Immature natural killer cell (primary cell): ENCODE data around the gene GOLT1B. TPM values are rescaled to one million over a fixed set of nuclear protein-coding genes. Genes with fewer than 3 reads are reported as not detected.

ENCODE experiments used
- DNase-seq, 3 donors: peaks; one replicate each; pipeline ENCODE4 v3.0.0; 2022; ENCODE audit warnings: mixed read lengths in 1 of 3
- H3K27ac Mint-ChIP-seq, 6 donors: one replicate each; pipeline ENCODE4 v1.8.0; 2020; ENCODE audit warnings: mixed read lengths in 6 of 6, mild to moderate bottlenecking in 5 of 6, inconsistent platforms in 4 of 6, moderate library complexity in 3 of 6
- H3K27me3 Mint-ChIP-seq, 3 donors: one replicate each; pipeline ENCODE4 v1.8.0; 2020 to 2021; ENCODE audit warnings: low read depth in 3 of 3, mild to moderate bottlenecking in 3 of 3, mixed read lengths in 3 of 3, moderate library complexity in 3 of 3, inconsistent platforms in 1 of 3
- H3K36me3 Mint-ChIP-seq, 3 donors: one replicate each; pipeline ENCODE4 v1.8.0; 2020; ENCODE audit warnings: mixed read lengths in 3 of 3, inconsistent platforms in 2 of 3, mild to moderate bottlenecking in 2 of 3
- H3K4me1 Mint-ChIP-seq, 2 donors: one replicate each; pipeline ENCODE4 v1.8.0; 2020; ENCODE audit warnings: inconsistent platforms in 2 of 2, mild to moderate bottlenecking in 2 of 2, mixed read lengths in 2 of 2, moderate library complexity in 1 of 2
- H3K4me3 Mint-ChIP-seq, 5 donors: one replicate each; pipeline ENCODE4 v1.8.0; 2020; ENCODE audit warnings: mild to moderate bottlenecking in 5 of 5, mixed read lengths in 5 of 5, inconsistent platforms in 3 of 5, moderate library complexity in 3 of 5
- H3K9me3 Mint-ChIP-seq, 6 donors: one replicate each; pipeline ENCODE4 v1.8.0; 2020; ENCODE audit warnings: mild to moderate bottlenecking in 6 of 6, mixed read lengths in 6 of 6, inconsistent platforms in 4 of 6, moderate library complexity in 3 of 6
- polyA plus RNA-seq, 3 donors: library from polyadenylated mRNA; unstranded; fragments of 300-500 nt; fragmentation: Illumina TruSeq; gene quantifications; one replicate each; pipeline ENCODE4 v1.2.3, GENCODE V29; 2021

The GOLT1B gene
- polyA plus RNA-seq, 3 donors from 2014 or later = 15.9 to 37.7 (median 28.9) TPM

GRCh38 chr12:21527451-21528180, 26.0 kb downstream of the GOLT1B start:
- Mint-ChIP-seq H3K36me3 (peaks cover 0 to 5% (median 0%) of the 10 kb centered on the region in 3 donors), H3K9me3 (peaks cover 0 to 2% (median 0%) of the 10 kb centered on the region in 6 donors), H3K27ac (no peak overlapping the region), H3K4me1 (peaks cover 4 to 15% of the 10 kb centered on the region in 2 donors), H3K4me3 (peak overlapping the region; percentile 10 to 52 (median 40)), H3K27me3 (peaks cover 6 to 35% (median 9%) of the 10 kb centered on the region in 3 donors)
- DNase-seq = peak; percentile 10 to 32 (median 19)

GRCh38 chr12:21528953-21529352, 27.4 kb downstream of the GOLT1B start:
- Mint-ChIP-seq H3K4me3 (no peak overlapping the region), H3K27me3 (peaks cover 6 to 35% (median 9%) of the 10 kb centered on the region in 3 donors), H3K36me3 (peaks cover 0 to 5% (median 0%) of the 10 kb centered on the region in 3 donors), H3K27ac (no peak overlapping the region), H3K9me3 (peaks cover 0 to 2% (median 0%) of the 10 kb centered on the region in 6 donors), H3K4me1 (peaks cover 4 to 15% of the 10 kb centered on the region in 2 donors)
- no peak for DNase-seq

GRCh38 chr12:21529456-21529855, 27.9 kb downstream of the GOLT1B start:
- H3K4me3 Mint-ChIP-seq = no peak overlapping the region
- no peak overlapping the region for H3K27ac Mint-ChIP-seq
- no peak for DNase-seq
- H3K9me3 Mint-ChIP-seq = peaks cover 0 to 2% (median 0%) of the 10 kb centered on the region in 6 donors
- peaks cover 0 to 5% (median 0%) of the 10 kb centered on the region in 3 donors for H3K36me3 Mint-ChIP-seq
- H3K4me1 Mint-ChIP-seq = peaks cover 4 to 15% of the 10 kb centered on the region in 2 donors
- H3K27me3 Mint-ChIP-seq = peaks cover 6 to 38% (median 9%) of the 10 kb centered on the region in 3 donors

GRCh38 chr12:21538061-21538653, 36.6 kb downstream of the GOLT1B start:
- Mint-ChIP-seq H3K4me3 (no peak overlapping the region), H3K27ac (no peak overlapping the region), H3K9me3 (no peaks in the 10 kb centered on the region), H3K4me1 (no peaks in the 10 kb centered on the region), H3K36me3 (no peaks in the 10 kb centered on the region), H3K27me3 (peaks cover 0 to 15% (median 2%) of the 10 kb centered on the region in 3 donors)
- no peak for DNase-seq

GRCh38 chr12:21539797-21540196, 38.2 kb downstream of the GOLT1B start:
- H3K36me3 Mint-ChIP-seq = no peaks in the 10 kb centered on the region
- no peak for DNase-seq
- no peak overlapping the region for H3K4me3 Mint-ChIP-seq
- peaks cover 1 to 14% (median 2%) of the 10 kb centered on the region in 3 donors for H3K27me3 Mint-ChIP-seq
- H3K9me3 Mint-ChIP-seq = no peaks in the 10 kb centered on the region
- H3K4me1 Mint-ChIP-seq = no peaks in the 10 kb centered on the region
- H3K27ac Mint-ChIP-seq = no peak overlapping the region

- DNase-seq = no peak
- H3K36me3 Mint-ChIP-seq = no peaks in the 10 kb centered on the region
- H3K27ac Mint-ChIP-seq = no peak overlapping the region
- no peaks in the 10 kb centered on the region for H3K9me3 Mint-ChIP-seq
- H3K4me3 Mint-ChIP-seq = no peak overlapping the region
- peaks cover 1 to 9% (median 2%) of the 10 kb centered on the region in 3 donors for H3K27me3 Mint-ChIP-seq
- no peaks in the 10 kb centered on the region for H3K4me1 Mint-ChIP-seq
Observed at GRCh38 chr12:21541773-21542172, 40.2 kb downstream of the GOLT1B start.

- no peaks in the 10 kb centered on the region for H3K36me3 Mint-ChIP-seq
- peaks cover 1 to 9% (median 2%) of the 10 kb centered on the region in 3 donors for H3K27me3 Mint-ChIP-seq
- no peaks in the 10 kb centered on the region for H3K4me1 Mint-ChIP-seq
- no peak overlapping the region for H3K27ac Mint-ChIP-seq
- DNase-seq = no peak
- no peak overlapping the region for H3K4me3 Mint-ChIP-seq
- no peaks in the 10 kb centered on the region for H3K9me3 Mint-ChIP-seq
Observed at GRCh38 chr12:21542403-21542802, 40.8 kb downstream of the GOLT1B start.

- Mint-ChIP-seq H3K27ac (no peak overlapping the region), H3K4me3 (no peak overlapping the region)
Observed at GRCh38 chr12:21543151-21543550, 41.6 kb downstream of the GOLT1B start.

GRCh38 chr12:21545557-21545956, 44.0 kb downstream of the GOLT1B start:
- Mint-ChIP-seq H3K27me3 (peaks cover 2 to 8% (median 3%) of the 10 kb centered on the region in 3 donors), H3K9me3 (no peaks in the 10 kb centered on the region), H3K27ac (no peak overlapping the region), H3K36me3 (no peaks in the 10 kb centered on the region), H3K4me1 (no peaks in the 10 kb centered on the region), H3K4me3 (no peak overlapping the region)
- no peak for DNase-seq

More at GRCh38 chr12:21543151-21543550, 41.6 kb downstream of the GOLT1B start:
- no peaks in the 10 kb centered on the region for H3K36me3 Mint-ChIP-seq
- H3K4me1 Mint-ChIP-seq = no peaks in the 10 kb centered on the region
- peaks cover 1 to 9% (median 2%) of the 10 kb centered on the region in 3 donors for H3K27me3 Mint-ChIP-seq
- H3K9me3 Mint-ChIP-seq = no peaks in the 10 kb centered on the region
- no peak for DNase-seq

- no peaks in the 10 kb centered on the region for H3K4me1 Mint-ChIP-seq
- no peaks in the 10 kb centered on the region for H3K9me3 Mint-ChIP-seq
- peaks cover 2 to 8% (median 3%) of the 10 kb centered on the region in 3 donors for H3K27me3 Mint-ChIP-seq
- H3K4me3 Mint-ChIP-seq = no peak overlapping the region
- DNase-seq = no peak
- H3K27ac Mint-ChIP-seq = no peak overlapping the region
- no peaks in the 10 kb centered on the region for H3K36me3 Mint-ChIP-seq
Observed at GRCh38 chr12:21546716-21547115, 45.1 kb downstream of the GOLT1B start.

GRCh38 chr12:21547437-21547836, 45.8 kb downstream of the GOLT1B start:
- Mint-ChIP-seq H3K27ac (no peak overlapping the region), H3K27me3 (peaks cover 2 to 8% (median 3%) of the 10 kb centered on the region in 3 donors), H3K4me1 (no peaks in the 10 kb centered on the region), H3K9me3 (no peaks in the 10 kb centered on the region), H3K36me3 (no peaks in the 10 kb centered on the region), H3K4me3 (no peak overlapping the region)
- no peak for DNase-seq

GRCh38 chr12:21551841-21552465, 50.4 kb downstream of the GOLT1B start:
- Mint-ChIP-seq H3K4me3 (no peak overlapping the region), H3K9me3 (no peaks in the 10 kb centered on the region), H3K27me3 (peaks cover 2 to 3% (median 2%) of the 10 kb centered on the region in 3 donors), H3K4me1 (no peaks in the 10 kb centered on the region), H3K27ac (peak overlapping the region in 1 of 6 donors; percentile 10), H3K36me3 (no peaks in the 10 kb centered on the region)
- no peak for DNase-seq

GRCh38 chr12:21552635-21553328, 51.2 kb downstream of the GOLT1B start:
- no peaks in the 10 kb centered on the region for H3K9me3 Mint-ChIP-seq
- H3K27me3 Mint-ChIP-seq = peaks cover 2 to 3% (median 2%) of the 10 kb centered on the region in 3 donors
- H3K36me3 Mint-ChIP-seq = no peaks in the 10 kb centered on the region
- DNase-seq = no peak
- H3K4me3 Mint-ChIP-seq = no peak overlapping the region
- no peaks in the 10 kb centered on the region for H3K4me1 Mint-ChIP-seq
- no peak overlapping the region for H3K27ac Mint-ChIP-seq
